ENCODE results near the gene PATZ1.

GRCh38 chr22:31308181-31308580, 38.0 kb downstream of the PATZ1 start:
- no peak for TF ChIP-seq CTCF (IDR thresholded peaks at IDR 0.05)
- no peak for TF ChIP-seq POLR2A (IDR thresholded peaks at IDR 0.05)

Data from testis (tissue), 2 donors.